Naive thymus-derived CD4-positive, alpha-beta T cell (primary cell): ENCODE data around the gene CALML5. TPM values are rescaled to one million over a fixed set of nuclear protein-coding genes. Genes with fewer than 3 reads are reported as not detected.

Experiments used
- ATAC-seq: fragments of 150-1000 bp; cut with Tn5 transposase; 2 replicates; pipeline ENCODE4 v1.10.0; 2021; ENCODE audit warnings: mild to moderate bottlenecking, moderate library complexity
- CTCF ChIA-PET: fragments of 350-600 bp; sonication (Branson Sonifier 250); formaldehyde crosslinking; loops from one replicate; lab custom pipeline; 2021; ENCODE audit warnings: antibody characterized with exemption; lab: Charles Lee
- POLR2A ChIA-PET: fragments of 350-600 bp; sonication (Branson Sonifier 250); formaldehyde crosslinking; loops from one replicate; lab custom pipeline; 2021; ENCODE audit warnings: antibody characterized with exemption, inconsistent platforms; lab: Charles Lee
- DNase-seq, 9 donors: peaks; one replicate each; pipeline versions ENCODE4 v3.0.0 to v3.0.0-alpha.2; 2020 to 2022; ENCODE audit warnings: mixed read lengths in 1 of 9
- H3K27ac ChIP-seq: one replicate; pipeline ENCODE4 v1.7.0; 2013; ENCODE audit warnings: mild to moderate bottlenecking, low read depth, low read length, moderate library complexity
- H3K27me3 ChIP-seq, 2 donors: one replicate each; pipeline ENCODE4 v1.7.0; 2013; ENCODE audit warnings: low read length in 2 of 2, mild to moderate bottlenecking in 2 of 2, moderate library complexity in 2 of 2; ENCODE audit not compliant: control insufficient read depth in 2 of 2, insufficient read depth in 2 of 2
- H3K36me3 ChIP-seq, 3 experiments: 1 replicate in 2 of 3; 2 replicates in 1 of 3; pipeline ENCODE4 v1.7.0; 2013; ENCODE audit warnings: low read length in 3 of 3, mild to moderate bottlenecking in 3 of 3, moderate library complexity in 1 of 3; ENCODE audit not compliant: insufficient read depth in 3 of 3, control insufficient read depth in 2 of 3
- H3K4me1 ChIP-seq, 2 donors: one replicate each; pipeline ENCODE4 v1.7.0; 2013; ENCODE audit warnings: low read length in 2 of 2, mild to moderate bottlenecking in 2 of 2, moderate library complexity in 1 of 2; ENCODE audit not compliant: control insufficient read depth in 2 of 2, insufficient read depth in 2 of 2
- H3K4me3 ChIP-seq: 2 replicates; pipeline ENCODE4 v1.7.0; 2013; ENCODE audit warnings: mild to moderate bottlenecking, low read length
- H3K9me3 ChIP-seq, 3 experiments: 1 replicate in 2 of 3; 2 replicates in 1 of 3; pipeline ENCODE4 v1.7.0; 2013; ENCODE audit warnings: low read length in 3 of 3; ENCODE audit not compliant: control insufficient read depth in 2 of 3
- H3K27ac Mint-ChIP-seq, 9 donors: one replicate each; pipeline ENCODE4 v1.8.0; 2020 to 2022; ENCODE audit warnings: mixed read lengths in 9 of 9, mild to moderate bottlenecking in 8 of 9, moderate library complexity in 5 of 9, inconsistent platforms in 2 of 9
- H3K27me3 Mint-ChIP-seq, 5 donors: one replicate each; pipeline ENCODE4 v1.8.0; 2021 to 2022; ENCODE audit warnings: mixed read lengths in 5 of 5, mild to moderate bottlenecking in 1 of 5
- H3K36me3 Mint-ChIP-seq, 5 donors: one replicate each; pipeline ENCODE4 v1.8.0; 2020 to 2022; ENCODE audit warnings: mixed read lengths in 5 of 5, mild to moderate bottlenecking in 3 of 5, inconsistent platforms in 1 of 5
- H3K4me1 Mint-ChIP-seq, 7 donors: one replicate each; pipeline ENCODE4 v1.8.0; 2020 to 2022; ENCODE audit warnings: mixed read lengths in 7 of 7, mild to moderate bottlenecking in 3 of 7, inconsistent platforms in 1 of 7
- H3K4me3 Mint-ChIP-seq, 10 donors: one replicate each; pipeline ENCODE4 v1.8.0; 2020 to 2022; ENCODE audit warnings: mild to moderate bottlenecking in 10 of 10, mixed read lengths in 10 of 10, moderate library complexity in 6 of 10, inconsistent platforms in 2 of 10
- H3K9me3 Mint-ChIP-seq, 11 donors: one replicate each; pipeline ENCODE4 v1.8.0; 2020 to 2022; ENCODE audit warnings: mixed read lengths in 11 of 11, mild to moderate bottlenecking in 4 of 11, inconsistent platforms in 1 of 11, moderate library complexity in 1 of 11
- intact Hi-C, 2 donors: fragments of 100-400 bp; cut with micrococcal nuclease; formaldehyde crosslinking; loops; one replicate each; pipeline ENCODE4 v1.15.1; 2023
- polyA plus RNA-seq, 2 donors: library from polyadenylated mRNA; unstranded; fragments of 300-500 nt; fragmentation: Illumina TruSeq; gene quantifications; one replicate each; pipeline ENCODE4 v1.2.3, GENCODE V29; 2021
- total RNA-seq, 6 experiments: library from RNA in 5 of 6; stranded (reverse) in 5 of 6; gene quantifications; 1 replicate in 5 of 6; 2 replicates in 1 of 6; pipeline ENCODE4 v1.2.3 and lab custom pipeline; 2021 to 2026

Gene CALML5
- total and polyA plus RNA-seq, 7 experiments from 2014 or later = not detected

DNA sequence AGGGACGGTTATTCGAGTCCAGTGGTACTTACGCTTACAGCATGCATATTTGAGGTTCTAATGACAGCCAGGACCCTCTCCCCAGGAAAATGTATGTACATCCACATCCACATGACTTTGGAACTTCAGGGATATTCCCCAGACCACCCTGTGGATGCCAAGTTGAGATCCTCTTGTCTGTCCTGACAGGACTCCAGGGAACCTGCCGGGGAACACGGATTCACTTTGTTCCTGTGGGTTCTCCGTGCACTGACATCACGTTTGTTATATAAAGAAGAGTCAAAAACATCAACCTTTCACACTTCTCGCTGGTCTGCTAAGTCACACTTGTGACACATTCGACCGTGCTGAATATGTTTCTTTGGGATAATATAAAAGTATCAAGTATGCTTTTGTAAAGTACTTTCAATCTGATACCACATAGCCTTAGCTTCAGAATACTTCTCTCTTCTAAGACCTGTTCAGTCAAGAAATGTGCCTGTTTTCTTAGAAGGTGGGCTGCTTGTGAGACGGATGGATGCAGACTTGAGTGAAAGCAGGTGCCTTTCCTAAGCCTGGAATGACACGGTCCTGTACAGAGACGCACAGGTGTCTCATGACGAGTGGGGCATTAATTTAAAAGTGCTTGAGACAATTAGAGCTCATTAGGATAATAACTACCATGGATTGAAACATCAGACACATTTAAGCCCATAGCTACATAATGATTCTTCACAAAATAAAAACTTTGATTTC lies 38.7 kb downstream of the CALML5 start:
- no peaks in the 10 kb centered on the region for H3K9me3 ChIP-seq
- Mint-ChIP-seq H3K36me3 (peaks cover 0 to 26% (median 22%) of the 10 kb centered on the region in 5 donors), H3K27me3 (peaks cover 0 to 2% (median 0%) of the 10 kb centered on the region in 5 donors), H3K4me3 (no peak overlapping the region), H3K27ac (peak overlapping the region in 1 of 9 donors; percentile 18), H3K9me3 (no peaks in the 10 kb centered on the region), H3K4me1 (peaks cover 8 to 27% (median 18%) of the 10 kb centered on the region in 7 donors)
- ATAC-seq (no peak), DNase-seq (no peak)
- H3K36me3 ChIP-seq = peaks cover 0 to 9% (median 0%) of the 10 kb centered on the region in 3 experiments
- ChIA-PET CTCF (interaction anchor here (0.7 kb wide), 1 partner anchor 87 kb away, joined by 3 read pairs; no protein-coding TSS in a partner anchor), POLR2A (interaction anchor here (0.5 to 1.8 kb wide), 2 partner anchors 14 to 434 kb away, joined by 3 to 5 read pairs; no protein-coding TSS in a partner anchor)
- peaks cover 0 to 10% of the 10 kb centered on the region in 2 donors for H3K4me1 ChIP-seq
- intact Hi-C loops = no loop called here
- no peaks in the 10 kb centered on the region for H3K27me3 ChIP-seq
- H3K27ac ChIP-seq = no peak overlapping the region
- no peak overlapping the region for H3K4me3 ChIP-seq

DNA sequence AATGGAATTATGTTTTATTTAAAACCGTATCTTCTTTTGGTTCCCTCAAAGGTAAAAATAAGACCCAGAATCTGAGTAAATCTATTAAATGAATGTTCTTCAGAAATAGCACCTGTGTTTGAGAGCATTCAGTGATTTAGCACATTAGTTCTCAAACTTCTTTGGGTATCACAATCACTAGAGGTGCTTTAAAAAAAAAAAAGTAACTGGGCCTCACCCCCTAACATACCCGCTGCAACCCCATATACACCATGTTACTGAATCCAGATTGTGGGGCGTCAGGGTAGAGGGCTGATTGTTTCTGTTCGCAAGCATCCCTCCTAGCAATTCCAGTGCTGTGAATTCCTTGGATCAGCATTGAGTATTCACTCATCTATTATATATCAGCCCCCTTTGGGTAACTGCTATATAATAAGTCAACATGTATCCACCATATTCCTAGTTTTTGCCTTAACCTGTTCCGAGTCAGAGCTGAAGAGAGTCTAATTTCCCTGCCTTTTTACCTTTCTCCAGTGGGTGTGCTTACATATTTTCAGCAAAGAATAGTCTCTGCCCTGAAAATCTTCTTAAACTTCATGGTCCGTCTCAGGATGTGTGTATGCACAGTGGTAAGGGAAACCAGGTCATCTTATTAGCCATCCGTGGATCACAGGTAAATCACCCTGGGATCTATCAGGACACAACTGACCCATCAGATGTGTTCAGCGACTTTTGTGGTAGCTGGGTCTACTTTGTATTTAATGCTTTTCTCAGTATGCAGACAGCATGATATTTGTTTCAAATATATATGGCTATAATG lies 40.2 kb downstream of the CALML5 start:
- ATAC-seq (no peak), DNase-seq (no peak)
- peaks cover 0 to 10% of the 10 kb centered on the region in 2 donors for H3K4me1 ChIP-seq
- CTCF ChIA-PET = interaction anchor here (1.0 kb wide), 1 partner anchor 16 kb away, joined by 4 read pairs; no protein-coding TSS in a partner anchor
- Mint-ChIP-seq H3K4me3 (no peak overlapping the region), H3K4me1 (peaks cover 8 to 26% (median 18%) of the 10 kb centered on the region in 7 donors), H3K9me3 (no peaks in the 10 kb centered on the region), H3K36me3 (peaks cover 0 to 37% (median 22%) of the 10 kb centered on the region in 5 donors), H3K27ac (peak overlapping the region in 1 of 9 donors; percentile 46), H3K27me3 (no peaks in the 10 kb centered on the region)
- no peak overlapping the region for H3K4me3 ChIP-seq
- no peak overlapping the region for H3K27ac ChIP-seq
- no peaks in the 10 kb centered on the region for H3K27me3 ChIP-seq
- H3K9me3 ChIP-seq = no peaks in the 10 kb centered on the region
- POLR2A ChIA-PET = no interaction called here
- intact Hi-C loops = no loop called here
- peaks cover 0 to 21% (median 0%) of the 10 kb centered on the region in 3 experiments for H3K36me3 ChIP-seq

DNA sequence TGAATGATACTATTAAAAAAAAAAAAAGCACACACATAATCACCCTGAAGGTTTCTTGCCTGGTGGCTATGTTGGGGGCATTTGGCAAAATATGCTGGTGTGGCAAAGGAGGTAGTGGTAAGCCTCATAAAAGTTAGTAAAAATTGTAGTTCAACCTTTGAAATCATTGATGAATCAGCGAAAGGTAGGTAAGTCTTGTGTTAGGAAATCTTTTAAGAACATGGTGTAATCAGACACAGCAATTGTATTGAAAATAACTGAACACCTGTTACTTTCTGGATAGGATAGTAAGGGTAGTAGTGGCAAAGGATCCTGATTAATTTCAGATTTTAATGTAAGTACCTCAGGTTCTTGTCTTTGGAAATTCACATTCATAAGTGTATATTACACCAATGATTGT lies 40.9 kb downstream of the CALML5 start:
- H3K4me3 Mint-ChIP-seq = peak overlapping the region in 2 of 10 donors; percentile 11 to 74
- intact Hi-C loops = no loop called here
- H3K9me3 Mint-ChIP-seq = no peaks in the 10 kb centered on the region
- no peak overlapping the region for H3K4me3 ChIP-seq
- peaks cover 0 to 28% (median 3%) of the 10 kb centered on the region in 3 experiments for H3K36me3 ChIP-seq
- peak overlapping the region in 6 of 9 donors; percentile 26 to 86 (median 80) for H3K27ac Mint-ChIP-seq
- no peak for ATAC-seq
- no peak for DNase-seq
- peaks cover 0 to 10% of the 10 kb centered on the region in 2 donors for H3K4me1 ChIP-seq
- H3K27me3 Mint-ChIP-seq = no peaks in the 10 kb centered on the region
- peaks cover 8 to 26% (median 18%) of the 10 kb centered on the region in 7 donors for H3K4me1 Mint-ChIP-seq
- CTCF ChIA-PET = no interaction called here
- H3K27ac ChIP-seq = no peak overlapping the region
- peaks cover 0 to 42% (median 29%) of the 10 kb centered on the region in 5 donors for H3K36me3 Mint-ChIP-seq
- no peaks in the 10 kb centered on the region for H3K9me3 ChIP-seq
- POLR2A ChIA-PET = interaction anchor here (1.0 to 1.1 kb wide), 2 partner anchors 10 to 108 kb away, joined by 3 to 4 read pairs; no protein-coding TSS in a partner anchor
- H3K27me3 ChIP-seq = no peaks in the 10 kb centered on the region

DNA sequence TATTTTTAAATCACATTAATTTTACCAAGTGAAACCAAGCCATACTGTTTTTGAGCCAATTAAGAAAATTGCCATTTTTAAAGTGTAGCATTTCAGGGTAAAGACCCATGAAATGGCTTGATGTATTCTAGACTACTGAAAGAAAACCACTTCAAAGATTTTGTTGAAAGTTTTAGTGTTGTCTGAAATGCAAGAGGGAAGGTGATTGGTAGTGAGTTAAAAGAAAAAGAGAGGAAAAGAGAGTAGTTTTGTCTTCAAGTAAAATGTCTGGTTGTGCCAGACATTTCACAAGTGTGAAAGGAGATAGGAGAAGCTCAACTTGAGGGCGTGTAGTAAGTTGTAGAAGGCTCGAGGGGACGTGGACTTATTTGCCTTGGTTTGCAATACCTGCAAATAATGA lies 41.6 kb downstream of the CALML5 start:
- no peaks in the 10 kb centered on the region for H3K27me3 ChIP-seq
- H3K9me3 Mint-ChIP-seq = no peaks in the 10 kb centered on the region
- peaks cover 0 to 10% of the 10 kb centered on the region in 2 donors for H3K4me1 ChIP-seq
- H3K27me3 Mint-ChIP-seq = no peaks in the 10 kb centered on the region
- H3K9me3 ChIP-seq = no peaks in the 10 kb centered on the region
- no peak overlapping the region for H3K27ac ChIP-seq
- H3K36me3 ChIP-seq = peaks cover 0 to 35% (median 5%) of the 10 kb centered on the region in 3 experiments
- ChIA-PET POLR2A (interaction anchor here (1.0 to 1.1 kb wide), 2 partner anchors 10 to 108 kb away, joined by 3 to 4 read pairs; no protein-coding TSS in a partner anchor), CTCF (no interaction called here)
- H3K27ac Mint-ChIP-seq = peak overlapping the region; percentile 67 to 86 (median 81)
- peak; percentile 87 for ATAC-seq
- no peak overlapping the region for H3K4me3 ChIP-seq
- peaks cover 0 to 47% (median 34%) of the 10 kb centered on the region in 5 donors for H3K36me3 Mint-ChIP-seq
- H3K4me3 Mint-ChIP-seq = peak overlapping the region; percentile 9 to 82 (median 57)
- peaks cover 8 to 26% (median 18%) of the 10 kb centered on the region in 7 donors for H3K4me1 Mint-ChIP-seq
- intact Hi-C loops = loop anchor here in 1 of 2 donors (1.0 kb wide), 1 partner anchor 10 kb away; no protein-coding TSS in a partner anchor
- DNase-seq = peak in 7 of 9 donors; percentile 45 to 81 (median 72)

DNA sequence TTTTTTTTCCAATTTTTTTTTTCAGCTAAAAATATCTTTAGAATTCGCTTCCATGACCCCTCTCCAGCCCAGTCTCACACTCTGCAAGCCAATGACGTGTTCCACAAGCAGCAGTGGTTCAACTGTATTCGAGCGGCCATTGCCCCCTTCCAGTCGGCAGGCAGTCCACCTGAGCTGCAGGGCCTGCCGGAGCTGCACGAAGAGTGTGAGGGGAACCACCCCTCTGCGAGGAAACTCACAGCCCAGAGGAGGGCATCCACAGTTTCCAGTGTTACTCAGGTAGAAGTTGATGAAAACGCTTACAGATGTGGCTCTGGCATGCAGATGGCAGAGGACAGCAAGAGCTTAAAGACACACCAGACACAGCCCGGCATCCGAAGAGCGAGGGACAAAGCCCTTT lies 42.8 kb downstream of the CALML5 start:
- H3K27me3 Mint-ChIP-seq = no peaks in the 10 kb centered on the region
- no peak for ATAC-seq
- ChIA-PET POLR2A (interaction anchor here (1.5 to 2.7 kb wide), 2 partner anchors 10 to 108 kb away, joined by 4 to 11 read pairs; no protein-coding TSS in a partner anchor), CTCF (interaction anchor here (0.7 to 1.7 kb wide), 4 partner anchors 10 to 173 kb away, joined by 3 to 5 read pairs (median 4); no protein-coding TSS in a partner anchor)
- Histone ChIP-seq H3K36me3 (peaks cover 0 to 41% (median 5%) of the 10 kb centered on the region in 3 experiments), H3K9me3 (no peaks in the 10 kb centered on the region), H3K27me3 (no peaks in the 10 kb centered on the region), H3K4me1 (peaks cover 0 to 10% of the 10 kb centered on the region in 2 donors), H3K27ac (no peak overlapping the region), H3K4me3 (no peak overlapping the region)
- H3K4me3 Mint-ChIP-seq = no peak overlapping the region
- H3K4me1 Mint-ChIP-seq = peaks cover 5 to 27% (median 19%) of the 10 kb centered on the region in 7 donors
- intact Hi-C loops = no loop called here
- H3K36me3 Mint-ChIP-seq = peaks cover 3 to 57% (median 37%) of the 10 kb centered on the region in 5 donors
- H3K9me3 Mint-ChIP-seq = no peaks in the 10 kb centered on the region
- DNase-seq = no peak
- peak overlapping the region in 2 of 9 donors; percentile 14 to 60 for H3K27ac Mint-ChIP-seq
